Nephron progenitor cell (in vitro differentiated cells): ENCODE results near the gene NTM.

Source experiments
- DNase-seq: peaks from one replicate; pipeline ENCODE4 v3.0.0; 2021
- H3K27ac Mint-ChIP-seq: 2 replicates; pipeline ENCODE4 v1.8.0; 2021; ENCODE audit warnings: mild to moderate bottlenecking, moderate library complexity, mixed read lengths
- H3K27me3 Mint-ChIP-seq: 2 replicates; pipeline ENCODE4 v1.8.0; 2021; ENCODE audit warnings: mild to moderate bottlenecking, low read depth, mixed read lengths; ENCODE audit not compliant: poor library complexity
- H3K36me3 Mint-ChIP-seq: 2 replicates; pipeline ENCODE4 v1.8.0; 2021; ENCODE audit warnings: low read depth, mixed read lengths
- H3K4me1 Mint-ChIP-seq: 2 replicates; pipeline ENCODE4 v1.8.0; 2021; ENCODE audit warnings: mixed read lengths
- H3K4me3 Mint-ChIP-seq: 2 replicates; pipeline ENCODE4 v1.8.0; 2021; ENCODE audit warnings: mild to moderate bottlenecking, moderate library complexity, mixed read lengths
- H3K9me3 Mint-ChIP-seq: 2 replicates; pipeline ENCODE4 v1.8.0; 2021; ENCODE audit warnings: mild to moderate bottlenecking, moderate library complexity, mixed read lengths
- CTCF ChIP-seq: fragments of 200-600 bp; sonication (generic); IDR thresholded peaks from 2 replicates; pipeline ENCODE4 v1.5.0; 2021; ENCODE audit warnings: antibody characterized with exemption

NTM gene

DNA sequence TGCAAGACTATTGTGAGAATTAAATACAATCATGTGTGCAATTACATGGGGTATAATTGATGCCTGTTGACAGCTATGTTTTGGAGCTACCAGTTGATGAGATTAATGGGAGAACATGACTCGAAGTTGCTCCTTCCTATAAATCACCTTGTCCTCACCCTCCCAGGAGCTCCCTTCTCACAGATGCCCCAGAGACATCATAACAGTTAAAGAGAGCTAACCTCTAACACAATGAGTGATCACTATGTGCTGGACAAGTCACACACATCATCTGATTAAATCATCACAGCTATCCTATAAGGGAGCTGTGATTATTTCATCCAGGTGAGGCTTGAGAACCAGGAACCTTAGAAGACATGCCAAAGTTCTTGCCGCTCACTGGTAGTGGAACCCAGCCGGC, 394.2 kb downstream of the NTM start:
- TF ChIP-seq CTCF, result no peak
- H3K4me1 Mint-ChIP-seq, result peaks cover 37% of the 10 kb centered on the region
- no peak for DNase-seq
- H3K36me3 Mint-ChIP-seq, result no peaks in the 10 kb centered on the region
- no peak overlapping the region for H3K4me3 Mint-ChIP-seq
- H3K9me3 Mint-ChIP-seq, result no peaks in the 10 kb centered on the region
- H3K27ac Mint-ChIP-seq, result no peak overlapping the region
- peaks cover 13% of the 10 kb centered on the region for H3K27me3 Mint-ChIP-seq

DNA sequence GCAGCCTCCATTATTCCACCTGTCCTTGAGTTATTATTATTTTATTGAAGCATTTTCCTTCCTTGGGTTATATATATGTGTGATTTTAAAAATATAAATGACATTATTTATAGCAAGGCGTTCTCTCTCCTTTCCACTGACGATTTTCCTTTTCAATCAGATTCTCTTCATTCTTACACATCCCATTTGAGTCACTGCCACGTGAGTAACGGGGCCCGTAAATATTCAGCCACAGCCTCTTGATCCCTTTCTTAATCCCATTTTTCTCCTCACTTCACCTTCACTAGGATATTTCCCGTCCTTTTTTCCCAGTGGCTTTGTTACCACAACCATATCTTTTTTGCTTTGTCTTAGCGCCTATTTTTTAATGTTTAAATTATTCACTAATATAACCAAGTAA, 396.2 kb downstream of the NTM start:
- H3K36me3 Mint-ChIP-seq, result no peaks in the 10 kb centered on the region

DNA sequence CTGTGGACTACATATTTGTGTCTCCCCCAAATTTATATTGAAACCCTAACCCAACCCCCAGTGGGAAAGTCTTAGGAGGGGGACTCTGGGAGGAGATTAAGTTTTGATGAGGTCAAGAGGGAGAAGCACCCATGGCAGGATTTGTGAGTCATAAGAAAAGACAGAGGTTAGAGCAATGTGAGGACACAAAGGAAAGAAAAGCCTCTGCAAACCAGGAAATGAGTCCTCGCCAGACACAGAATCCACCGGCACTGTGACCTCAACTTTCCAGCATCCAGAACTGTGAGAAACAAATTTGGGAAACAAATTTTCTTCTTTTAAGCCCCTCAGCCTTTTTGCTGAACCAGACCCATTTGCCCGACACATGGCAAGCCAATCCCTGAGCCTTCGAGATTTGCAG, 397.0 kb downstream of the NTM start:
- peaks cover 10% of the 10 kb centered on the region for H3K27me3 Mint-ChIP-seq
- peaks cover 43% of the 10 kb centered on the region for H3K4me1 Mint-ChIP-seq
- no peak for TF ChIP-seq CTCF
- H3K36me3 Mint-ChIP-seq, result no peaks in the 10 kb centered on the region
- no peak overlapping the region for H3K4me3 Mint-ChIP-seq
- DNase-seq, result no peak
- no peaks in the 10 kb centered on the region for H3K9me3 Mint-ChIP-seq
- H3K27ac Mint-ChIP-seq, result no peak overlapping the region

More for the DNA sequence above, 396.2 kb downstream of the NTM start:
- peaks cover 13% of the 10 kb centered on the region for H3K27me3 Mint-ChIP-seq
- no peak overlapping the region for H3K4me3 Mint-ChIP-seq
- no peak for DNase-seq
- no peaks in the 10 kb centered on the region for H3K9me3 Mint-ChIP-seq
- H3K27ac Mint-ChIP-seq, result no peak overlapping the region
- peaks cover 43% of the 10 kb centered on the region for H3K4me1 Mint-ChIP-seq
- no peak for TF ChIP-seq CTCF

- H3K27ac Mint-ChIP-seq, result no peak overlapping the region
- H3K27me3 Mint-ChIP-seq, result peaks cover 6% of the 10 kb centered on the region
- no peak for DNase-seq
- no peaks in the 10 kb centered on the region for H3K9me3 Mint-ChIP-seq
- H3K36me3 Mint-ChIP-seq, result no peaks in the 10 kb centered on the region
- H3K4me1 Mint-ChIP-seq, result peaks cover 30% of the 10 kb centered on the region
- TF ChIP-seq CTCF, result no peak
- H3K4me3 Mint-ChIP-seq, result no peak overlapping the region
Observed at GRCh38 chr11:131770801-131771200, 400.4 kb downstream of the NTM start.

DNA sequence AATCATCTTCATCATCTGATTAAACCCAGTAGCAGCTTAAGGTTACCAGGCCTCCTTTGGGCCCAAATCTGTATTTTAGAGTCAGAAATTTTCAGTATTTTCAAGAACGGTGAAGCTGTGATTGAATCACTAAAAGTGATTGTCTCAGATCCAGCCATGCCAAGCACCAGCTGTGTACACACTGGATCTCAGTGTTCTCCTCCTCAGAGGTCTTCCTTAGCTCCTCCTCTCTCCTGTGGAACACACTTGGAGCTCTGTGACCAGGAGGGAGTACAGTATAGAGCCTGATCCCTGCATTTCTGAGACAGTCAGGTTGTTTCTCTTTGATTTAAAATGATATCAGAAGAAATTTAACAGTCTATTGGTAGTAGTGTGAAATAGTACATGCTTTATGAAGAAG, 401.1 kb downstream of the NTM start:
- H3K4me1 Mint-ChIP-seq, result peaks cover 30% of the 10 kb centered on the region
- no peak for TF ChIP-seq CTCF
- DNase-seq, result no peak
- no peak overlapping the region for H3K27ac Mint-ChIP-seq
- peaks cover 4% of the 10 kb centered on the region for H3K27me3 Mint-ChIP-seq
- H3K9me3 Mint-ChIP-seq, result no peaks in the 10 kb centered on the region
- H3K4me3 Mint-ChIP-seq, result no peak overlapping the region
- H3K36me3 Mint-ChIP-seq, result no peaks in the 10 kb centered on the region

GRCh38 chr11:131773626-131774025, 403.2 kb downstream of the NTM start:
- no peak overlapping the region for H3K27ac Mint-ChIP-seq
- H3K36me3 Mint-ChIP-seq, result no peaks in the 10 kb centered on the region
- H3K27me3 Mint-ChIP-seq, result peaks cover 5% of the 10 kb centered on the region
- no peaks in the 10 kb centered on the region for H3K9me3 Mint-ChIP-seq
- no peak overlapping the region for H3K4me3 Mint-ChIP-seq
- TF ChIP-seq CTCF, result no peak
- H3K4me1 Mint-ChIP-seq, result peaks cover 23% of the 10 kb centered on the region
- DNase-seq, result no peak
